GM23248 (cell line): Measurements from ENCODE around the gene ADAM12. TPM values are rescaled to one million over a fixed set of nuclear protein-coding genes. Genes with fewer than 3 reads are reported as not detected.

Source experiments
- DNase-seq: peaks from one replicate; pipeline ENCODE4 v3.0.0-alpha.2; 2015
- H2AFZ ChIP-seq: fragments of 200-600 bp; sonication (generic); 2 replicates; pipeline ENCODE4 v1.6.1; 2016; ENCODE audit warnings: antibody characterized with exemption
- H3F3A ChIP-seq: fragments of 200-600 bp; sonication (generic); 2 replicates; pipeline ENCODE4 v1.6.1; 2016; ENCODE audit warnings: mild to moderate bottlenecking, antibody characterized with exemption, mixed run types; ENCODE audit not compliant: insufficient read depth
- H3K27ac ChIP-seq: fragments of 200-600 bp; sonication (generic); 2 replicates; pipeline ENCODE4 v1.5.1; 2016; ENCODE audit warnings: mild to moderate bottlenecking
- H3K27me3 ChIP-seq: fragments of 200-600 bp; sonication (generic); replicated peaks from 2 replicates; pipeline ENCODE4 v1.6.1; 2016; ENCODE audit warnings: mild to moderate bottlenecking; ENCODE audit not compliant: insufficient read depth
- H3K36me3 ChIP-seq: fragments of 200-600 bp; sonication (generic); 2 replicates; pipeline ENCODE4 v1.6.1; 2016; ENCODE audit warnings: low read depth, mild to moderate bottlenecking
- H3K4me1 ChIP-seq: fragments of 200-600 bp; sonication (generic); 2 replicates; pipeline ENCODE4 v1.6.1; 2016; ENCODE audit warnings: mild to moderate bottlenecking; ENCODE audit not compliant: insufficient read depth
- H3K4me2 ChIP-seq: fragments of 200-600 bp; sonication (generic); one replicate; pipeline ENCODE4 v1.6.1; 2016; ENCODE audit warnings: mild to moderate bottlenecking; ENCODE audit not compliant: unreplicated experiment
- H3K4me3 ChIP-seq: fragments of 200-600 bp; sonication (generic); 2 replicates; pipeline ENCODE4 v1.5.1; 2016; ENCODE audit warnings: mild to moderate bottlenecking
- H3K79me2 ChIP-seq: fragments of 200-600 bp; sonication (generic); 2 replicates; pipeline ENCODE4 v1.6.1; 2016; ENCODE audit warnings: mild to moderate bottlenecking; ENCODE audit not compliant: insufficient read depth
- H3K9ac ChIP-seq: fragments of 200-600 bp; sonication (generic); 2 replicates; pipeline ENCODE4 v1.6.1; 2016; ENCODE audit warnings: mild to moderate bottlenecking
- H3K9me2 ChIP-seq: fragments of 200-600 bp; sonication (generic); 2 replicates; pipeline ENCODE4 v1.6.1; 2016; ENCODE audit warnings: mixed run types, mild to moderate bottlenecking, moderate library complexity; ENCODE audit not compliant: insufficient read depth
- H3K9me3 ChIP-seq: fragments of 200-600 bp; sonication (generic); one replicate; pipeline ENCODE4 v1.6.1; 2017; ENCODE audit warnings: low read depth
- H4K20me1 ChIP-seq: fragments of 200-600 bp; sonication (generic); 2 replicates; pipeline ENCODE4 v1.6.0; 2016; ENCODE audit not compliant: insufficient read depth
- EZH2 ChIP-seq: fragments of 200-600 bp; sonication (generic); IDR thresholded peaks from 2 replicates; pipeline ENCODE4 v1.6.1; 2018; ENCODE audit warnings: antibody characterized with exemption, mild to moderate bottlenecking; ENCODE audit not compliant: insufficient read depth, poor library complexity, severe bottlenecking
- EZH2phosphoT487 ChIP-seq: fragments of 200-600 bp; sonication (generic); IDR thresholded peaks from 2 replicates; pipeline ENCODE4 v1.6.1; 2018; ENCODE audit warnings: antibody characterized with exemption, moderate library complexity, mild to moderate bottlenecking, low read depth; ENCODE audit not compliant: insufficient read depth
- WGBS, 2 experiments: methylation state at CpG; one replicate each; pipeline ENCODE4 v1.1.6; 2015 to 2017; ENCODE audit warnings: low lambda C conversion rate in 2 of 2, low coverage in 1 of 2; ENCODE audit errors: missing lambda C conversion rate in 2 of 2; 5-methylcytosine and 5-hydroxymethylcytosine counted together
- in situ Hi-C: fragments of 300-500 bp; cut with MboI; formaldehyde crosslinking; loops from 2 replicates; pipeline ENCODE4 v1.15.0; 2020
- polyA plus RNA-seq: library from polyadenylated mRNA; unstranded; fragments of >200 nt; fragmentation: Nextera tagmentation; extraction: Ambion mirVana; gene quantifications from 2 replicates; pipeline ENCODE4 v1.2.1, GENCODE V29; 2016
- total RNA-seq: library from RNA; depleted of rRNA; stranded (reverse); fragments of >200 nt; shearing (Covaris generic); gene quantifications from 2 replicates; pipeline ENCODE4 v1.2.3, GENCODE V29; 2014

Gene ADAM12
- total and polyA plus RNA-seq, 2 experiments from 2014 or later, result 58.4 to 127 TPM

- TF ChIP-seq EZH2, result no peak
- TF ChIP-seq EZH2phosphoT487, result no peak
- no peaks in the 10 kb centered on the region for H3K27me3 ChIP-seq
- H3K4me1 ChIP-seq, result peaks cover 37% of the 10 kb centered on the region
- in situ Hi-C loops, result no loop called here
- no peak overlapping the region for H2AFZ ChIP-seq
- H3K4me2 ChIP-seq, result no peak overlapping the region
- no peaks in the 10 kb centered on the region for H4K20me1 ChIP-seq
- no peak for DNase-seq
- peaks cover 81% of the 10 kb centered on the region for H3K79me2 ChIP-seq
- H3K4me3 ChIP-seq, result no peak overlapping the region
- no peak overlapping the region for H3K9ac ChIP-seq
- no peaks in the 10 kb centered on the region for H3K9me3 ChIP-seq
- H3F3A ChIP-seq, result peaks cover 45% of the 10 kb centered on the region
- no peaks in the 10 kb centered on the region for H3K36me3 ChIP-seq
- H3K27ac ChIP-seq, result no peak overlapping the region
- H3K9me2 ChIP-seq, result no peaks in the 10 kb centered on the region
- WGBS, 2 experiments, result 88 to 89% methylated on average over 13 of the region's 13 CpGs
Observed at GRCh38 chr10:126218778-126219649, 169.3 kb downstream of the ADAM12 start.

GRCh38 chr10:126218174-126218573, 170.1 kb downstream of the ADAM12 start:
- Histone ChIP-seq H3K4me1 (peaks cover 32% of the 10 kb centered on the region), H3K4me2 (no peak overlapping the region), H3K9me2 (no peaks in the 10 kb centered on the region), H3K27ac (no peak overlapping the region), H3K9me3 (no peaks in the 10 kb centered on the region), H2AFZ (no peak overlapping the region), H3K36me3 (no peaks in the 10 kb centered on the region), H3K27me3 (no peaks in the 10 kb centered on the region), H4K20me1 (no peaks in the 10 kb centered on the region), H3K4me3 (no peak overlapping the region), H3F3A (peaks cover 38% of the 10 kb centered on the region), H3K9ac (no peak overlapping the region), H3K79me2 (peaks cover 81% of the 10 kb centered on the region)
- no peak for DNase-seq
- in situ Hi-C loops, result no loop called here
- WGBS, 2 experiments, result 98 to 99% methylated on average over 5 of the region's 5 CpGs
- TF ChIP-seq EZH2 (no peak), EZH2phosphoT487 (no peak)

GRCh38 chr10:126216632-126216961, 171.7 kb downstream of the ADAM12 start:
- Histone ChIP-seq H3K9me3 (no peaks in the 10 kb centered on the region), H3K4me2 (peak overlapping the region; percentile 27), H3K4me1 (peaks cover 29% of the 10 kb centered on the region), H3K27ac (peak overlapping the region; percentile 47), H3K36me3 (no peaks in the 10 kb centered on the region), H3K9me2 (no peaks in the 10 kb centered on the region), H2AFZ (no peak overlapping the region), H3K27me3 (no peaks in the 10 kb centered on the region), H3K9ac (peak overlapping the region; percentile 40; the same call in 1 of the 2 replicates), H3F3A (peaks cover 28% of the 10 kb centered on the region), H4K20me1 (no peaks in the 10 kb centered on the region), H3K79me2 (peaks cover 92% of the 10 kb centered on the region), H3K4me3 (no peak overlapping the region)
- in situ Hi-C loops, result no loop called here
- WGBS, 2 experiments, result 38 to 50% methylated on average over 4 of the region's 4 CpGs
- no peak for DNase-seq
- TF ChIP-seq EZH2phosphoT487, result no peak
- TF ChIP-seq EZH2, result no peak

GRCh38 chr10:126215746-126216631, 172.3 kb downstream of the ADAM12 start:
- DNase-seq, result peak; percentile 44
- peaks cover 92% of the 10 kb centered on the region for H3K79me2 ChIP-seq
- no peaks in the 10 kb centered on the region for H3K27me3 ChIP-seq
- WGBS, 2 experiments, result 39 to 42% methylated on average over 11 of the region's 11 CpGs
- TF ChIP-seq EZH2, result no peak
- TF ChIP-seq EZH2phosphoT487, result no peak
- H2AFZ ChIP-seq, result peak overlapping the region; percentile 43; the same call in 1 of the 2 replicates
- peaks cover 29% of the 10 kb centered on the region for H3K4me1 ChIP-seq
- peak overlapping the region; percentile 27 for H3K4me2 ChIP-seq
- in situ Hi-C loops, result no loop called here
- no peak overlapping the region for H3K4me3 ChIP-seq
- H3K9me2 ChIP-seq, result no peaks in the 10 kb centered on the region
- H3K27ac ChIP-seq, result peak overlapping the region; percentile 47
- no peaks in the 10 kb centered on the region for H4K20me1 ChIP-seq
- peak overlapping the region; percentile 40; the same call in 1 of the 2 replicates for H3K9ac ChIP-seq
- no peaks in the 10 kb centered on the region for H3K36me3 ChIP-seq
- no peaks in the 10 kb centered on the region for H3K9me3 ChIP-seq
- H3F3A ChIP-seq, result peaks cover 24% of the 10 kb centered on the region
